ENCODE data around the gene SGMS1. TPM values are rescaled to one million over a fixed set of nuclear protein-coding genes. Genes with fewer than 3 reads are reported as not detected.

The SGMS1 gene
- total and polyA plus RNA-seq, 2 donors (not counting 3 experiments of a cell fraction or from before 2014, with no cell fraction given) = 9.7 to 23.7 TPM

GRCh38 chr10:50415292-50415691, 208.5 kb downstream of the SGMS1 start:
- H3K4me2 ChIP-seq (ENCODE audit: insufficient read depth, low read length) = no peak overlapping the region
- no peak overlapping the region for H3K27ac ChIP-seq (ENCODE audit: insufficient read depth, low read depth, low read length)
- no peaks in the 10 kb centered on the region for H4K20me1 ChIP-seq (replicated peaks; ENCODE audit: control insufficient read depth, extremely low read depth, insufficient read depth, low read length)
- no peaks in the 10 kb centered on the region for H3K27me3 ChIP-seq (ENCODE audit: control insufficient read depth in 2 of 2, insufficient read depth in 2 of 2, low read length in 2 of 2)
- no peak overlapping the region for H2AFZ ChIP-seq (ENCODE audit: low read depth, low read length)
- ChIA-PET CTCF (no interaction called here), POLR2A (no interaction called here)
- no peak for DNase-seq (ENCODE audit: low read depth, low spot score)
- no peaks in the 10 kb centered on the region for H3K9me1 ChIP-seq (replicated peaks; ENCODE audit: control insufficient read depth, extremely low read depth, insufficient read depth, low read length)
- H3K79me2 ChIP-seq (ENCODE audit: control insufficient read depth, insufficient read depth, low read length) = peaks cover 49% of the 10 kb centered on the region
- no peak overlapping the region for H3K9ac ChIP-seq (replicated peaks; ENCODE audit: extremely low read depth, insufficient read depth, low read length)
- peaks cover 14% of the 10 kb centered on the region for H3K4me1 ChIP-seq (ENCODE audit: control insufficient read depth, extremely low read depth, insufficient read depth, low read length)
- FAIRE-seq = no peak
- H3K36me3 ChIP-seq (ENCODE audit: control insufficient read depth in 2 of 2, extremely low read depth in 1 of 2, insufficient read depth in 2 of 2, low read length in 2 of 2) = no peaks in the 10 kb centered on the region
- BruUV-seq (replicated peaks) = no TSS peak
- no peak overlapping the region for H3K4me3 ChIP-seq (replicated peaks in 1 of 3; ENCODE audit: insufficient read depth in 1 of 3, low read depth in 1 of 3, low read length in 3 of 3)
- dilution Hi-C loops (cut with MboI; ENCODE audit: extremely low pct_ligation_motif_present, low sequenced_read_pairs) (no loop called here), intact Hi-C loops (cut with micrococcal nuclease) (no loop called here)
- H3K9me3 ChIP-seq (replicated peaks; ENCODE audit: control insufficient read depth, insufficient read depth, low read length) = no peaks in the 10 kb centered on the region
- TF ChIP-seq CTCF (IDR thresholded peaks at IDR 0.05; ENCODE audit: extremely low read depth in 1 of 2, insufficient read depth in 1 of 2, low read depth in 1 of 2, low read length in 2 of 2) = no peak
- no peak for TF ChIP-seq FOS (IDR thresholded peaks at IDR 0.05; ENCODE audit: borderline replicate concordance, insufficient read depth, low read length)
- no peak for TF ChIP-seq JUN (IDR thresholded peaks at IDR 0.05; ENCODE audit: borderline replicate concordance, insufficient read depth, insufficient read length, low read depth)
- no peak for TF ChIP-seq POLR2A (IDR thresholded peaks at IDR 0.05; ENCODE audit: low read depth, low read length)
- TF ChIP-seq GATA2 (IDR thresholded peaks at IDR 0.05; ENCODE audit: insufficient read depth, insufficient read length, low read depth, low read length) = no peak
- TF ChIP-seq MAX (IDR thresholded peaks at IDR 0.05; ENCODE audit: insufficient read depth, insufficient read length) = no peak
- no peak for TF ChIP-seq POLR2AphosphoS5 (IDR thresholded peaks at IDR 0.05; ENCODE audit: insufficient read depth, low read depth, low read length)
- TF ChIP-seq MYC (IDR thresholded peaks at IDR 0.05; ENCODE audit: low read depth, low read length) = no peak
- no peak for TF ChIP-seq EZH2 (IDR thresholded peaks at IDR 0.05; ENCODE audit: borderline replicate concordance, low read depth, low read length, severe bottlenecking)

Measured in endothelial cell of umbilical vein (primary cell).